Lower leg skin (tissue), 4 donors: ENCODE data around the gene TFEC. TPM values are rescaled to one million over a fixed set of nuclear protein-coding genes. Genes with fewer than 3 reads are reported as not detected.
"Not testable (repeated sequence)": the region's sequence is repeated elsewhere in the genome, so short reads cannot be mapped to it uniquely, and the experiment has no call there.

ENCODE experiments used
- DNase-seq, 2 donors: peaks; one replicate each; pipeline ENCODE4 v3.0.0-alpha.2; 2019; ENCODE audit warnings: low spot score in 2 of 2
- H3K4me3 ChIP-seq: fragments of 200-600 bp; sonication (generic); 2 replicates; pipeline ENCODE4 v1.5.1; 2017; ENCODE audit warnings: mild to moderate bottlenecking, low read depth; ENCODE audit not compliant: poor library complexity, severe bottlenecking
- CTCF ChIP-seq, 3 donors: fragments of 450-650 bp; IDR thresholded peaks; one replicate each; pipeline ENCODE4 v1.5.1; 2016; ENCODE audit warnings: antibody characterized with exemption in 3 of 3, mild to moderate bottlenecking in 3 of 3, moderate library complexity in 2 of 3
- POLR2A ChIP-seq, 2 donors: fragments of 450-650 bp; IDR thresholded peaks; one replicate each; pipeline ENCODE4 v1.6.1; 2016 to 2017; ENCODE audit warnings: antibody characterized with exemption in 2 of 2, mild to moderate bottlenecking in 1 of 2, moderate library complexity in 1 of 2
- WGBS, 2 donors: methylation state at CpG; one replicate each; pipeline ENCODE4 v1.1.5; 2018; 5-methylcytosine and 5-hydroxymethylcytosine counted together
- intact Hi-C: fragments of 100-400 bp; cut with DNase I; formaldehyde crosslinking; loops from one replicate; pipeline ENCODE4 v1.15.0; 2023; ENCODE audit warnings: low total_unique reads
- total RNA-seq, 4 donors: library from RNA; depleted of rRNA; stranded (reverse); fragments of >200 nt; gene quantifications; one replicate each; pipeline ENCODE4 v1.1.0, GENCODE V29; 2016

TFEC gene
- total RNA-seq, 4 donors from 2014 or later = 0.29 to 0.81 (median 0.38) TPM

- intact Hi-C loops = no loop called here
- 55 to 66% methylated on average over 3 of the region's 3 CpGs for WGBS, 2 donors
- H3K4me3 ChIP-seq = no peak overlapping the region
- no peak for DNase-seq
- TF ChIP-seq POLR2A (IDR thresholded peaks at IDR 0.05) (no peak), CTCF (IDR thresholded peaks at IDR 0.05) (no peak)
These were observed 90.0 kb downstream of the TFEC start for GRCh38 chr7:115940460-115941060.

- 82 to 93% methylated on average over 1 of the region's 1 CpG for WGBS, 2 donors
- intact Hi-C loops = no loop called here
- DNase-seq = no peak
- no peak overlapping the region for H3K4me3 ChIP-seq
- TF ChIP-seq CTCF (IDR thresholded peaks at IDR 0.05) = no peak
- no peak for TF ChIP-seq POLR2A (IDR thresholded peaks at IDR 0.05)
These were observed 92.6 kb downstream of the TFEC start for GRCh38 chr7:115937960-115938359.

GRCh38 chr7:115933471-115933870 is 97.1 kb downstream of the TFEC start:
- 28 to 33% methylated on average over 4 of the region's 4 CpGs for WGBS, 2 donors
- no peak for TF ChIP-seq POLR2A (IDR thresholded peaks at IDR 0.05)
- TF ChIP-seq CTCF (IDR thresholded peaks at IDR 0.05) = no peak
- intact Hi-C loops = no loop called here

GRCh38 chr7:115932880-115933279 is 97.7 kb downstream of the TFEC start:
- TF ChIP-seq POLR2A (IDR thresholded peaks at IDR 0.05) (no peak), CTCF (IDR thresholded peaks at IDR 0.05) (no peak)
- DNase-seq = no peak
- intact Hi-C loops = no loop called here
- WGBS, 2 donors = 70 to 76% methylated on average over 2 of the region's 2 CpGs
- no peak overlapping the region for H3K4me3 ChIP-seq

More at GRCh38 chr7:115933471-115933870, 97.1 kb downstream of the TFEC start:
- DNase-seq = no peak
- no peak overlapping the region for H3K4me3 ChIP-seq

GRCh38 chr7:115930184-115930583 is 100.4 kb downstream of the TFEC start:
- intact Hi-C loops, H3K4me3 ChIP-seq: not testable (repeated sequence)
- 94 to 95% methylated on average over 4 of the region's 4 CpGs for WGBS, 2 donors

GRCh38 chr7:115929736-115930135 is 100.8 kb downstream of the TFEC start:
- 91% methylated on average over 3 of the region's 3 CpGs for WGBS, 2 donors
- DNase-seq, intact Hi-C loops, H3K4me3 ChIP-seq: not testable (repeated sequence)

More at GRCh38 chr7:115930184-115930583, 100.4 kb downstream of the TFEC start:
- not testable (repeated sequence) for DNase-seq

GRCh38 chr7:115924411-115924810 is 106.2 kb downstream of the TFEC start:
- intact Hi-C loops = no loop called here
- no peak for TF ChIP-seq POLR2A (IDR thresholded peaks at IDR 0.05)
- TF ChIP-seq CTCF (IDR thresholded peaks at IDR 0.05) = no peak
- 39 to 40% methylated on average over 2 of the region's 2 CpGs for WGBS, 2 donors
- DNase-seq = no peak
- no peak overlapping the region for H3K4me3 ChIP-seq
